Neutrophil (primary cell): ENCODE measurements around the gene CHMP4B.

Experiments
- H3K27ac ChIP-seq: fragments of 200-600 bp; sonication (generic); 2 replicates; pipeline ENCODE4 v1.5.1; 2016; ENCODE audit warnings: mild to moderate bottlenecking, moderate library complexity
- H3K27me3 ChIP-seq: fragments of 200-600 bp; sonication (generic); 2 replicates; pipeline ENCODE4 v1.6.0; 2016; ENCODE audit warnings: mild to moderate bottlenecking
- H3K36me3 ChIP-seq: fragments of 200-600 bp; sonication (generic); 2 replicates; pipeline ENCODE4 v1.5.1; 2017
- H3K4me1 ChIP-seq, 2 experiments: fragments of 200-600 bp in 1 of 2; sonication (generic) in 1 of 2; 1 replicate in 1 of 2; 2 replicates in 1 of 2; pipeline versions ENCODE4 v1.5.1 to v1.6.1; 2013 to 2016; ENCODE audit warnings: low read depth in 1 of 2, low read length in 1 of 2, mild to moderate bottlenecking in 1 of 2, moderate library complexity in 1 of 2; ENCODE audit not compliant: control insufficient read depth in 1 of 2, insufficient read depth in 1 of 2
- H3K4me3 ChIP-seq, 2 experiments: fragments of 200-600 bp in 1 of 2; sonication (generic) in 1 of 2; 1 replicate in 1 of 2; 2 replicates in 1 of 2; pipeline ENCODE4 v1.5.1; 2013 to 2016; ENCODE audit warnings: low read depth in 1 of 2, low read length in 1 of 2, mild to moderate bottlenecking in 1 of 2, moderate library complexity in 1 of 2
- H3K9me3 ChIP-seq: fragments of 200-600 bp; sonication (generic); 2 replicates; pipeline ENCODE4 v1.5.1; 2016
- CTCF ChIP-seq: fragments of 200-600 bp; sonication (generic); IDR thresholded peaks from 2 replicates; pipeline ENCODE4 v1.5.1; 2016; ENCODE audit warnings: antibody characterized with exemption

CHMP4B gene

GRCh38 chr20:33810885-33811775 lies at the start of gene CHMP4B:
Gene CHMP4B, plus strand, starts transcription at chr20:33811348. Its CDS starts 121 bp downstream, at chr20:33811469.
- Histone ChIP-seq H3K4me1 (peaks cover 48 to 59% of the 10 kb centered on the region in 2 experiments), H3K4me3 (peak within 1 kb of the TSS; percentile 71 to 78), H3K27me3 (no peaks in the 10 kb centered on the region), H3K27ac (peak within 1 kb of the TSS; percentile 97), H3K36me3 (peaks cover 9% of the 10 kb centered on the region), H3K9me3 (no peaks in the 10 kb centered on the region)
- TF ChIP-seq CTCF, result peak; percentile 41

- Histone ChIP-seq H3K4me1 (no peaks in the 10 kb centered on the region), H3K36me3 (peaks cover 60% of the 10 kb centered on the region), H3K27me3 (no peaks in the 10 kb centered on the region), H3K9me3 (no peaks in the 10 kb centered on the region), H3K4me3 (no peak overlapping the region), H3K27ac (no peak overlapping the region)
- no peak for TF ChIP-seq CTCF
Measured at GRCh38 chr20:33761698-33762250, 49.4 kb upstream of the CHMP4B start.

- Histone ChIP-seq H3K36me3 (peaks cover 61% of the 10 kb centered on the region), H3K9me3 (no peaks in the 10 kb centered on the region), H3K4me1 (no peaks in the 10 kb centered on the region), H3K27me3 (no peaks in the 10 kb centered on the region), H3K27ac (no peak overlapping the region), H3K4me3 (no peak overlapping the region)
- no peak for TF ChIP-seq CTCF
Measured at GRCh38 chr20:33765099-33765498, 46.0 kb upstream of the CHMP4B start.

- Histone ChIP-seq H3K36me3 (peaks cover 65% of the 10 kb centered on the region), H3K4me3 (no peak overlapping the region), H3K27me3 (no peaks in the 10 kb centered on the region), H3K27ac (no peak overlapping the region), H3K4me1 (no peaks in the 10 kb centered on the region), H3K9me3 (no peaks in the 10 kb centered on the region)
- TF ChIP-seq CTCF, result no peak
Measured at GRCh38 chr20:33765592-33765991, 45.6 kb upstream of the CHMP4B start.

GRCh38 chr20:33766686-33767085 lies 44.5 kb upstream of the CHMP4B start:
- Histone ChIP-seq H3K27me3 (no peaks in the 10 kb centered on the region), H3K4me3 (no peak overlapping the region), H3K4me1 (no peaks in the 10 kb centered on the region), H3K36me3 (peaks cover 59% of the 10 kb centered on the region), H3K9me3 (no peaks in the 10 kb centered on the region), H3K27ac (no peak overlapping the region)
- TF ChIP-seq CTCF, result no peak
